ENCODE results near the gene LGR5.

GRCh38 chr12:71407732-71408131 is 31.9 kb upstream of the LGR5 start:
- no peak for TF ChIP-seq CTCF (conservative IDR thresholded peaks at IDR 0.05 in 1 of 2, IDR thresholded peaks at IDR 0.05 in 1 of 2; ENCODE audit: extremely low read depth in 1 of 2, insufficient read depth in 1 of 2, low read depth in 1 of 2, low read length in 2 of 2)
- no peak for TF ChIP-seq EZH2 (IDR thresholded peaks at IDR 0.05; ENCODE audit: borderline replicate concordance, low read length)
